ENCODE data around the gene SOBP.
A peak's percentile ranks its signal among the peaks of the same experiment; 100 is the strongest.
"Not testable (repeated sequence)": the region's sequence is repeated elsewhere in the genome, so short reads cannot be mapped to it uniquely, and the experiment has no call there.

SOBP gene

GRCh38 chr6:107489636-107490565, at the start of gene SOBP:
Gene SOBP (plus strand): TSS chr6:107490117. CDS start chr6:107490617, 500 bp downstream.
- peak; percentile 40 for DNase-seq

GRCh38 chr6:107440936-107441335, 49.0 kb upstream of the SOBP start:
- no peak for DNase-seq

DNA sequence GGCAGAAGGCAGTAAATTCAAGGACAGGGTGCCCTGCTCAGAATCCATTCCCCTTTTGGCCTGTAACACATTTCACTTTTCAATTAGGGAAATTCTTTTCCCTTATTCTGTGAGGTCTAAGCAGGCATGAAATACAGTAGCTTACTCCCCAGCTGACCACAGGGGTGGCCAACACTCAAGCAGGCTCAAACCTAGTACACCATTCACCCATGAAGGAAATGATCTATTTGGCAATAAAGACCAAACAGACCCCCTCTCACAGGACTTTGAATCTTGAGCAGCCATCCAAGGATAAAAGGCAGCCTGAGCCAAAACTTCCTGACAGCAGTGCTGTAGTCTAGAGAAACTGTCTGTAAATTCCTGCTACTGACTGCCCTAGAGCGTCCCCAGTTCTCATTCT, 48.2 kb upstream of the SOBP start:
- DNase-seq, result no peak

GRCh38 chr6:107442938-107443607, 46.8 kb upstream of the SOBP start:
- DNase-seq, result no peak

- DNase-seq, result no peak
Observed at GRCh38 chr6:107443608-107444267, 46.2 kb upstream of the SOBP start.

- no peak for DNase-seq
Observed at GRCh38 chr6:107444277-107444676, 45.6 kb upstream of the SOBP start.

GRCh38 chr6:107447663-107448216, 42.2 kb upstream of the SOBP start:
- DNase-seq, result no peak

DNA sequence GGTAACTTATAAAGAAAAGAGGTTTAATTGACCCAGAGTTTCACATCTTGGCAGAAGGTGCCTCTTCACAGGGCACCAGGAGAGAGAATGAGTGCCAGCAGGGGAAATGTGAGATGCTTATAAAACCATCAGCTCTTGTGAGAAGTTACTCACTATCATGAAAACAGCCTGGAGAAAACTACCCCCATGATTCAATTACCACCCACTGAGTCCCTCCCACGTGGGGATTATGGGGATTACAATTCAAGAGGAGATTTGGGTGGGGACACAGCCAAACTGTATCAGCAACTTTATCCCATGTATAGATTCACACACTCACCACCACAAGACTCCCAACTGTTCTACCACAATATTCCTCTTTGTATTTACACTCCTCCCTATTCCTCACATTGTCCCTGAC, 41.1 kb upstream of the SOBP start:
- DNase-seq, result no peak

DNA sequence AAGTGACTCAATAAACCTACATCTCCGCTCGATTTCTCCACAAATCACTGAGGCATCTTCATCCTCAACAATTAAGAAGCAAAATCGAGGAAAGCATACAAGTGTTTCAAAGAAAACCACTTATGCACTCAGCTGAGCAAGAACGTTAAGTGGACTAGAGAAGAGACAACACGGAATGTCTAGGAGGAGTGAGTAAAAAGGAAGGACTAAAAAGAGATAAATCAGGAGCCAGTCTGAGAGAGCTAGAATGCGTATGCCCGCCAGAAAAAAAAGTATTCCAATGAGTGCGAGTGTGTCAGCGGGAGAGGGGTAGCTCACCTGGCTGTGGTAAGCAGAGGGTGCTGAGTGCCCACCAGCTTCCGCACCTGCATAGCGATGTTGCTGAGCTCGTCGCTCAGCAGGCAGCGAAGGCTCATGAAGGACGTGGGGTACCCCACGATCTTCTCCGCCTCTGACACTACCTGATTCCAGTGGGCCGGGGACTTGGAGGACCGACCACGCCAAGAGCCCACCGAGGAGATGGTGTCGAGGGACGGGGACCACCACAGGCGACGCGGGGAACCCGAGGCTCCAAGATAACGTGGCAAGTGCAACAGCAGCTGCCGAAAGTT, 31.1 kb upstream of the SOBP start:
- peak; percentile 4 for DNase-seq

GRCh38 chr6:107459283-107460082, 30.4 kb upstream of the SOBP start, which contains the start of gene PDSS2:
Gene PDSS2 (minus strand): TSS chr6:107459564. CDS start chr6:107459285, 279 bp downstream.
- DNase-seq, result peak; percentile 96

GRCh38 chr6:107460083-107460631, 29.8 kb upstream of the SOBP start:
- no peak for DNase-seq

DNA sequence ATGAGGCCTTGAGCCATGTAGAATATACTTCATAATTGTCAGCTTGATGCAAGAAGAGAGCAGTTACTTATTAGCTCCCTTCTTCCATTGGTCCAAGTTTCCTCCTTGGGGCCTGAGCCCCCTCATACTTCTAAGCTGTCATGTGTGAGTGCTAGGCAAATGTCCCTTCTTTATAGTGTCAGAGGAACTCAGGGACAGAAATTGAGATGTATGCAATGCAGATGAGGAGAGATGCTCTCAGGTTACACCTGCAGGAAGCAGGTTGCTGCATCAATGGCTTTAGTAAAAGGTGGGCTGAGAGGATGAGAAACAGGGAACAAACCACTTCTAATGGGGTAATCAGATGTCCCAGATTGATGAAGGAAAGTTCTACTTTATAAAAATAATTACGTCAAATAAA, 23.9 kb upstream of the SOBP start:
- no peak for DNase-seq

DNA sequence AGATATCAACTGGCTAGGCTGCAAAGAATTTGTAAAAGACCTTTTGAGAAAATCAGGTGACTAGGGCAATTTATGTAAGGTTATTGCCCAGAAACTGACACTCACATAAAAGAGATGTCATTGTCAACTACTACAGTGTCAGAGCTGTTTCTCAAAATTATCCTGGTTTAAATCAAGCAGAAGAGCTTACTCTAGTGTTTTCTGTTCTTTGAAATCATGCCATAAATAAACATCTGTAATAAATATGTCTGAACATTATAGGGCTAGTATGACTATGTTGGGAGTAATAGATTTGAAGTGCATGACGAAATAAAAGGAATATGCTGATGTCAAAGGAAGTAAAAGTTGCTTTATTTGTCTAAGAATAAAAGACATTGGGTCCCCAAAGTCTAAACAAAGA, 19.6 kb upstream of the SOBP start:
- no peak for DNase-seq

GRCh38 chr6:107473660-107474059, 16.3 kb upstream of the SOBP start:
- DNase-seq, result no peak

GRCh38 chr6:107475360-107475759, 14.6 kb upstream of the SOBP start:
- DNase-seq, result not testable (repeated sequence)

DNA sequence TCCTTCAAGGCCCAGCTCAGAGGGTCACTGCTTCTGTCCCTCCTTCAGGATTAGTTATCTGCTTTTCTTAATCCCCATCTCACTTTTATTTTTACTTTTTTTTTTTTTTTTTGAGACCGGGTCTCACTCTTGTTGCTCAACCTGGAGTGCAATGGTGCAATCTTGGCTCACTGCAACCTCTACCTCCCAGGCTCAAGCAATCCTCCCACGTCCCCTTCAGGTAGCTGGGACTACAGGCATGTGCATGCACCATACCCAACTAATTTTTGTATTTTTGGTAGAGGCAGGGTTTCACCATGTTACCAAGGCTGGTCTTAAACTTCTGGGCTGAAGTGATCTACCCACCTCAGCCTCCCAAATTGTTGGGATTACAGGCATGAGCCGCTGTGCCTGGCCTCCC, 14.1 kb upstream of the SOBP start:
- DNase-seq, result not testable (repeated sequence)

DNA sequence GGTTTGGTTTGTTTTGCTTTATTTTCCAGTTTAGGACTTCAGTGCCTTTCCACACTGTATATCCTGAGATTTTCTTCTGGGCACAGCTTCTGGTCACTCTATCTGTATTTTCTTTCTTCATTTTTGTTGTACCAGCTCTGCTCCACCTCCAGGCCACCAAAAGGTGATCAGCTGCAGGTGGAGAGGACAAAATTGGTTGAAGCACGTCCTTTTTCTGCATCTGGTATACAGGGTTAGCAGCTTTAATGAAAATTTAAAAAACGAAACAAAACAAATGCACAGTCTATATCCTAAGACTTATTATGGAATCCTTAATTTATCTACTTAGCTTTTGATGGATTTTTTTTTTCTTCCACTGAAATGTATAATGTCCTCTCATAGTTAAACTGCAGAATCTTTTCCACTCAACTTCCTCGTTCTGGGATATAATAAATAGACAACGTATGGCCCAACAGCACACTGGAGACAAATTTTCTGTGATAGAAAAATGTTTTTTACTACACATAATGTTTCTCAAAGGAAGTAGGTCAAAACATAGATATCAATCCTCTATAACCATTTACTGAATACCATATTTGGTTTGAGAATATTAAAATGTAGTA, 10.7 kb upstream of the SOBP start:
- no peak for DNase-seq

GRCh38 chr6:107485157-107485556, 4.8 kb upstream of the SOBP start:
- DNase-seq, result no peak

GRCh38 chr6:107488174-107488874, 1.6 kb upstream of the SOBP start:
- no peak for DNase-seq

DNA sequence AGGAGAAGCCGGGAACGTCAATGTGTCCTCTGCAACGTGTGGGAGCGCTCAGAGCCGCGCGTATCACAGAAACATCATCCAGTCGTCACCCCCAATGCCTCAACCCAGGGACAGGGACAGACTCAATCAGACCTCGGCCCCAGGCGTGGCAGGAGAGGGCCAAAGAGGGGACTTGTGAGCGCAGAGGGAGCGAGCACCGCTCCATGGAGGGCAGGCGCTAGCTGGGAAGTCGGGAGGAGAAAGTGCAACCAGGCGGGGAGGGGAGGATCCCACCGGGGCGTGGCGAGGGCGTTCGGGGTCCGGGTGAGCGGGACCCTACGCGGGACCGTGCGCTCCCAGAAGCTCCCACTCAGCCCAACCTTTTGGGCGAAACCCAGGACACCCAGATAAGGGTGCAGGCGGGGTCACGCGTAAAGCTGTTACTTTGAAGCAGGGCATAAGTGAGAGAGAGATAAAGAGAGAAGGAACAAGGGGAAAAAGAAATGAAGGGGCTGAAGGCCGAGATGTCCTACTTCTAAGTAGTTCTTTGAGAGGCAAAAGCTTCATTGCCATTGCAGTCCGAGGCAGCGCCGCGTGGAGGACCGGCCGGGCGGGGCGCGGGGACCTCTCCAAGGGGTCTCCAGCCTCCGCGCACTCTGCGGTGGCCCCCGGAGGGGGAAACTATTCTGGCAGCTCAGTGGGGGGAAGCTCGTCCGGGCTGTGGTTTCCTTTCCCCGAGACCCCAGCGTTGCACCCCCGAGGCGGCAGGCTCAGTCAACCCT, 862 bp upstream of the SOBP start:
- DNase-seq, result no peak

All from CD4-positive, alpha-beta T cell treated with Interferon gamma for 1 hour (primary cell).